Measurements from ENCODE around the gene NAA50. TPM values are rescaled to one million over a fixed set of nuclear protein-coding genes. Genes with fewer than 3 reads are reported as not detected.

The NAA50 gene
- total and polyA plus RNA-seq, 2 donors (not counting 3 experiments of a cell fraction or from before 2014, with no cell fraction given) = 53.1 to 160 TPM

GRCh38 chr3:113728661-113729060 lies 17.4 kb downstream of the NAA50 start:
- Histone ChIP-seq H3K4me2 (ENCODE audit: insufficient read depth, low read length) (no peak overlapping the region), H3K4me1 (ENCODE audit: control insufficient read depth, extremely low read depth, insufficient read depth, low read length) (no peaks in the 10 kb centered on the region), H3K79me2 (ENCODE audit: control insufficient read depth, insufficient read depth, low read length) (peaks cover 94% of the 10 kb centered on the region), H4K20me1 (replicated peaks; ENCODE audit: control insufficient read depth, extremely low read depth, insufficient read depth, low read length) (peaks cover 8% of the 10 kb centered on the region), H3K27ac (ENCODE audit: insufficient read depth, low read depth, low read length) (no peak overlapping the region), H2AFZ (ENCODE audit: low read depth, low read length) (no peak overlapping the region), H3K36me3 (ENCODE audit: control insufficient read depth in 2 of 2, extremely low read depth in 1 of 2, insufficient read depth in 2 of 2, low read length in 2 of 2) (peaks cover 0 to 2% of the 10 kb centered on the region in 2 experiments), H3K27me3 (ENCODE audit: control insufficient read depth in 2 of 2, insufficient read depth in 2 of 2, low read length in 2 of 2) (no peaks in the 10 kb centered on the region), H3K4me3 (replicated peaks in 1 of 3; ENCODE audit: insufficient read depth in 1 of 3, low read depth in 1 of 3, low read length in 3 of 3) (no peak overlapping the region), H3K9ac (replicated peaks; ENCODE audit: extremely low read depth, insufficient read depth, low read length) (no peak overlapping the region), H3K9me1 (replicated peaks; ENCODE audit: control insufficient read depth, extremely low read depth, insufficient read depth, low read length) (no peaks in the 10 kb centered on the region), H3K9me3 (replicated peaks; ENCODE audit: control insufficient read depth, insufficient read depth, low read length) (no peaks in the 10 kb centered on the region)
- DNase-seq (ENCODE audit: low read depth, low spot score) = no peak
- no TSS peak for BruUV-seq (replicated peaks)
- CTCF ChIA-PET = interaction anchor here (1.1 to 2.3 kb wide), 2 partner anchors 8 to 427 kb away, joined by 3 to 10 read pairs; no protein-coding TSS in a partner anchor
- intact Hi-C loops (cut with micrococcal nuclease) = no loop called here
- TF ChIP-seq POLR2AphosphoS5 (IDR thresholded peaks at IDR 0.05; ENCODE audit: insufficient read depth, low read depth, low read length) = no peak
- TF ChIP-seq EZH2 (IDR thresholded peaks at IDR 0.05; ENCODE audit: borderline replicate concordance, low read depth, low read length, severe bottlenecking) = no peak
- no peak for TF ChIP-seq CTCF (IDR thresholded peaks at IDR 0.05; ENCODE audit: extremely low read depth in 1 of 2, insufficient read depth in 1 of 2, low read depth in 1 of 2, low read length in 2 of 2)
- TF ChIP-seq FOS (IDR thresholded peaks at IDR 0.05; ENCODE audit: borderline replicate concordance, insufficient read depth, low read length) = no peak
- TF ChIP-seq GATA2 (IDR thresholded peaks at IDR 0.05; ENCODE audit: insufficient read depth, insufficient read length, low read depth, low read length) = no peak
- POLR2A ChIA-PET = no interaction called here
- no peak for FAIRE-seq
- dilution Hi-C loops (cut with MboI; ENCODE audit: extremely low pct_ligation_motif_present, low sequenced_read_pairs) = no loop called here

DNA sequence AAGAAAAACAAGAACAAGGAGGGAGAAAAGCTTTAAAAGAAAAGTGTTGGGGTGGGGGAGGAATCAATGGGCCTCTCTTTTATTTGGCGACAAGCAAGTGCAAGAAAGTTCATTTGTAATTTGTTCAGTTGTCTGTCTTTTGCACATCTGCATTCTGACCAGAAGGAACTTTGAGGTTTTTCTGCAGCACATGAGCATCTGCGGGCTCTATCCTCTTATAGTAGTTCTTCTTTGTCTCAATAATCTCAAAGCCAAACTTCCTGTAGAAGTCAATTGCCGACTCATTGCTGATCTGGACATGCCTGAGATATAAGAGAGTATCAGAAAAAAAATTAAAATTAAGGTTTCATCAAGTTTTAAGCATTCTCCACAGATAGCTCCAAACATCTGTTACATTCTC lies 24.4 kb downstream of the NAA50 start:
- H3K9ac ChIP-seq (replicated peaks; ENCODE audit: extremely low read depth, insufficient read depth, low read length) = no peak overlapping the region

More for the DNA sequence above, 24.4 kb downstream of the NAA50 start:
- dilution Hi-C loops (cut with MboI; ENCODE audit: extremely low pct_ligation_motif_present, low sequenced_read_pairs) (no loop called here), intact Hi-C loops (cut with micrococcal nuclease) (no loop called here)
- H2AFZ ChIP-seq (ENCODE audit: low read depth, low read length) = no peak overlapping the region
- no peaks in the 10 kb centered on the region for H3K9me1 ChIP-seq (replicated peaks; ENCODE audit: control insufficient read depth, extremely low read depth, insufficient read depth, low read length)
- no peak for FAIRE-seq
- H3K79me2 ChIP-seq (ENCODE audit: control insufficient read depth, insufficient read depth, low read length) = peaks cover 29% of the 10 kb centered on the region
- CTCF ChIA-PET = interaction anchor here (0.8 to 1.3 kb wide), 2 partner anchors 15 to 23 kb away, joined by 3 to 4 read pairs; no protein-coding TSS in a partner anchor
- no peak overlapping the region for H3K4me3 ChIP-seq (replicated peaks in 1 of 3; ENCODE audit: insufficient read depth in 1 of 3, low read depth in 1 of 3, low read length in 3 of 3)
- POLR2A ChIA-PET = no interaction called here
- H3K4me2 ChIP-seq (ENCODE audit: insufficient read depth, low read length) = no peak overlapping the region
- no peak for DNase-seq (ENCODE audit: low read depth, low spot score)
- H3K27me3 ChIP-seq (ENCODE audit: control insufficient read depth in 2 of 2, insufficient read depth in 2 of 2, low read length in 2 of 2) = no peaks in the 10 kb centered on the region
- H4K20me1 ChIP-seq (replicated peaks; ENCODE audit: control insufficient read depth, extremely low read depth, insufficient read depth, low read length) = peaks cover 2% of the 10 kb centered on the region
- no peaks in the 10 kb centered on the region for H3K9me3 ChIP-seq (replicated peaks; ENCODE audit: control insufficient read depth, insufficient read depth, low read length)
- H3K4me1 ChIP-seq (ENCODE audit: control insufficient read depth, extremely low read depth, insufficient read depth, low read length) = no peaks in the 10 kb centered on the region
- TF ChIP-seq JUN (IDR thresholded peaks at IDR 0.05; ENCODE audit: borderline replicate concordance, insufficient read depth, insufficient read length, low read depth) (no peak), CTCF (IDR thresholded peaks at IDR 0.05; ENCODE audit: extremely low read depth in 1 of 2, insufficient read depth in 1 of 2, low read depth in 1 of 2, low read length in 2 of 2) (no peak), MYC (IDR thresholded peaks at IDR 0.05; ENCODE audit: low read depth, low read length) (no peak), FOS (IDR thresholded peaks at IDR 0.05; ENCODE audit: borderline replicate concordance, insufficient read depth, low read length) (no peak), EZH2 (IDR thresholded peaks at IDR 0.05; ENCODE audit: borderline replicate concordance, low read depth, low read length, severe bottlenecking) (no peak), POLR2AphosphoS5 (IDR thresholded peaks at IDR 0.05; ENCODE audit: insufficient read depth, low read depth, low read length) (no peak), GATA2 (IDR thresholded peaks at IDR 0.05; ENCODE audit: insufficient read depth, insufficient read length, low read depth, low read length) (no peak), POLR2A (IDR thresholded peaks at IDR 0.05; ENCODE audit: low read depth, low read length) (no peak)
- TF ChIP-seq, protein P1, sequence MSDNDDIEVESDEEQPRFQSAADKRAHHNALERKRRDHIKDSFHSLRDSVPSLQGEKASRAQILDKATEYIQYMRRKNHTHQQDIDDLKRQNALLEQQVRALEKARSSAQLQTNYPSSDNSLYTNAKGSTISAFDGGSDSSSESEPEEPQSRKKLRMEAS (IDR thresholded peaks at IDR 0.05; ENCODE audit: insufficient read depth, insufficient read length) = no peak
- H3K36me3 ChIP-seq (ENCODE audit: control insufficient read depth in 2 of 2, extremely low read depth in 1 of 2, insufficient read depth in 2 of 2, low read length in 2 of 2) = peaks cover 3 to 20% of the 10 kb centered on the region in 2 experiments
- H3K27ac ChIP-seq (ENCODE audit: insufficient read depth, low read depth, low read length) = no peak overlapping the region
- no TSS peak for BruUV-seq (replicated peaks)
